Measurements from ENCODE around the gene KPNB1. TPM values are rescaled to one million over a fixed set of nuclear protein-coding genes. Genes with fewer than 3 reads are reported as not detected.

Gene KPNB1
- total RNA-seq, 1 experiment from 2014 or later: 681 TPM

DNA sequence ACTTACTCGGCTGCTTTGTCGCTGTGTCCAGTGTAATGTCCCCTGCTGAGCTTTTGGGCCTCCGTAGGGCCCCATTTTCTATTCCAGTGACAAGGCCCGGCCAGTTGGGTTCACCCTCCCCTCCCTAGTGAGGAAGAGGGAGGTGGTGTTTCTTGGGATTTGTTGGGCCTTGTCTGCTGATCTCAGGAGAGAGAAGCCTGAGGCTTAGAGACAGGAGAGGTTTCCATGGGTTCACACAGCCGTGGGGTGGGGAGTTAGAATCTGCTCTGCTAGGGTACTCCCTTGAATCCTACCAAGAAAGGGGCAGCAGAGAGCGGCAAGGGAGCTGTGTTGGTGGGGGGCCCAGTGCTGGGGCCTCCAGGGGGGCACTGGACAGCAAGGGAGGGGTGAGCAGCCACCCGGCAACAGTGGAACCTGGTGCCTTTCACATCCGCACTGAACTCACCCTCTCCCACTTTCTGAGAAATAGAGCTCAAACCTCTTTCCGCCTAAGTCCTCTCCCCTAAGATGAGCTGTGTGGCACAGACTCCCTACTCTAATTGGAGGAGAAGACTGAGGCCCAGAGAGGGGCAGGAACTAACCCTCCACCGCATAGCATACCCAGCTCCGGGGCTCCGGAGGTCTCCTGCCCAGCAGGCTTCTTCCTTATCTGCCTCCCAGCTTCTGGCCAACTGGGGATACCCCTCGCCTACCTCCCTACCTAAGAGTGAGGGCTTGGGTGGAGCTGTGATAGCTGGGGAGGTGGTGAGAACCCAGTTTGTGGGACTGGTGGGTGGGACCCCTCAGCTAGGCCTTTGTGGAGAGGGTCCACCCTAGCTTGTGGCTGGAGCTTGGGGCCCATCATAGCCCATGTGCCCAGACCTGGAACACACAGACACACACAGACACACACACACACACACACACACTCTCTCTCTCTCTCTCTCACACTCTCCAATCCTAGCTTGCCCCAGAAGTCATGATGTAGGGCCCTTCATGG lies 51.0 kb downstream of the KPNB1 start:
- H3K27ac ChIP-seq: no peak overlapping the region
- DNase-seq (ENCODE audit: low read depth in 1 of 2, low spot score in 2 of 2): no peak
- no peaks in the 10 kb centered on the region for H3K36me3 ChIP-seq
- H3K27me3 ChIP-seq (replicated peaks): no peaks in the 10 kb centered on the region
- no peaks in the 10 kb centered on the region for H3K9me3 ChIP-seq (replicated peaks)
- H3K4me1 ChIP-seq (replicated peaks): no peaks in the 10 kb centered on the region
- no peak overlapping the region for H3K4me3 ChIP-seq

DNA sequence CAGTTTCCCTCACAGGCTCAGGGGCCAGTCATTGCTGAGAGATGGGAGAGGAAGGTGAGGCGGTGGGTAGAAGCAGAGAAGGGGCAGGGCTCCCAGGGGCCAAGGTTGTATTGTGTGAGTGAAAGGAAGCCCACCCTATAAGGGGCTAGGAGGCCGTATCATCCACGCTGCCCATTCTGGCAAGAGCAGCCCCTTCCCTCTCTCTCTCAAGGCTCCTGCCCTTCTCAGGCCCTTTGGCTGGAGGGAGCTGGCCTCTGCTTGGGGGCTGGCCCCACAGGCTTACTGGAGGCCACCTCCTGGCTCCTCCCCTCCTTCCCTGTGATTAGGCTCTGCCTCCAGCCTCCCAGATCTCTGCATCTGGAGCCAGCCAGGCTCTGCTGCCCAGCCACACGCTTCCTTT lies 51.9 kb downstream of the KPNB1 start:
- no peaks in the 10 kb centered on the region for H3K36me3 ChIP-seq
- H3K9me3 ChIP-seq (replicated peaks): no peaks in the 10 kb centered on the region
- H3K27me3 ChIP-seq (replicated peaks): no peaks in the 10 kb centered on the region
- no peak for DNase-seq (ENCODE audit: low read depth in 1 of 2, low spot score in 2 of 2)
- no peak overlapping the region for H3K27ac ChIP-seq
- no peak overlapping the region for H3K4me3 ChIP-seq
- H3K4me1 ChIP-seq (replicated peaks): no peaks in the 10 kb centered on the region

DNA sequence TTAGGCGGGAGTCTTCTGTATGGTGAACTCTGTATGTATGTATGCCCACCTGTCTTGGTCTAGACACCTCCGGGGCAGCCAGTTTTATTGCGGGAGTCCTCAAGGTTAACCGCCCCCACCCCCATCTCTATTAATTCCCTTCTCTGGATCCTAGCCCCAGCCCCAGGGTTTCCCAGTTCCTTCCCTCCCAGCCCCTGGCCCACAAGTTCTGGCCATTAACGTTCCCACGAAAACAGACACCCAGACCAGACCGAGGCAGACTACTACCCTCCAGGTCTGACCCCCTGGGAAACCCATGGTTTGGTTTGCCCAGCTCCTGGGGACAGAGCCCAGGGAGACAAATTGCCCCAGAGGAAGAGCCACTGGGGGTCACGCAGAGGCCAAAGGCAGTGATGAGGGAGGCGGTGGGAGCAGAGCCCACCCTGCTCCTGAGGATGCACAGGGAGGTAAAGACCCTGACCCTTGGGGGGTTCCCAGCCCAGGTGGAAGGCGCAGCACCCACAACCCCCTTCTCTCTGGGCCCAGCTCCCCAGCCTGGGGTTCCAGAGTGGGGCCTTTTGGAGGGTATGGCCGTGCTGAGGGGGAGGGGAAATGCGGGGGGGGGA lies 52.8 kb downstream of the KPNB1 start:
- Histone ChIP-seq H3K27ac (no peak overlapping the region), H3K4me3 (no peak overlapping the region), H3K4me1 (replicated peaks) (no peaks in the 10 kb centered on the region), H3K9me3 (replicated peaks) (no peaks in the 10 kb centered on the region), H3K36me3 (no peaks in the 10 kb centered on the region), H3K27me3 (replicated peaks) (no peaks in the 10 kb centered on the region)
- no peak for DNase-seq (ENCODE audit: low read depth in 1 of 2, low spot score in 2 of 2)

DNA sequence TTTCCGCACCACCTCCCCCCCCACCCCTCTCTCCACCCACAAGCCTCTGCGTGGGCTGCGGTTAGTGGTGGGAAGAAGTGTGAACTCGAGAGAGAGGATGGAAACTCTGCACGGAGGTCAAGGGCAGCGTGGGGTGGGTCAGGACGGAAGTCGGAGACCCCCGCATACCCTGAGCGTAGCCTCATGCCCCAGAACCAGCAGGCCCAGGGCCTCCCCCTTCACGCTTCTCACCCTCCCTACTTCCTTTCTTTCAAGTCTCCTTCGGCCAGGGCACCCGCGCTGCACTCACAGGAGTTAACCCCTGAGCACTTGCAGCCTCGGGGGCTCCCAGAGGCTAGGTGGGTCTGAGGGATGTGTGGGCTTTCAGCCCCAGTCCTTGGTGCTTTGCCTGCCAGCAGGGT lies 53.5 kb downstream of the KPNB1 start:
- no peaks in the 10 kb centered on the region for H3K27me3 ChIP-seq (replicated peaks)
- no peaks in the 10 kb centered on the region for H3K4me1 ChIP-seq (replicated peaks)
- no peaks in the 10 kb centered on the region for H3K36me3 ChIP-seq
- no peaks in the 10 kb centered on the region for H3K9me3 ChIP-seq (replicated peaks)
- H3K4me3 ChIP-seq: no peak overlapping the region
- DNase-seq (ENCODE audit: low read depth in 1 of 2, low spot score in 2 of 2): no peak
- H3K27ac ChIP-seq: no peak overlapping the region

DNA sequence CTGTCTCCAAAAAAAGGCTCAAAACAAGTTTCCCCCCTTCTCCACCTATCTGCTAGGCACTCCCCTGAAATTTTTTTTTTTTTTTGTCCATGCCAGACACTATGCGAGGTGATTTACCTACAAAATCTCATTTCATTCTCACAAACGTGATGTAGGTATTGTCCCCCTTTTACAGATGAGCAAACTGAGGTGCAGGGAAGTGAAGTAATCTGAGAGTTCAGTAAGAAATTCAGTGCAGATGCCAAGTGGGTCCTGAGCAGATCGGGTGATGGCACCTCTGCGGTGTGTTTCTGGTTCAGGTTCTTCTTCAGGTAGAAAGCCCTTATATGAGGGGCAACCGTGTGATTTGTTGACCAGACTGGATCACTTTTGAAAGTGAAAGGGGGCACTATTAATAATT lies 54.0 kb downstream of the KPNB1 start:
- Histone ChIP-seq H3K36me3 (no peaks in the 10 kb centered on the region), H3K4me3 (no peak overlapping the region), H3K27me3 (replicated peaks) (no peaks in the 10 kb centered on the region), H3K4me1 (replicated peaks) (no peaks in the 10 kb centered on the region), H3K27ac (no peak overlapping the region), H3K9me3 (replicated peaks) (no peaks in the 10 kb centered on the region)
- DNase-seq (ENCODE audit: low read depth in 1 of 2, low spot score in 2 of 2): no peak

DNA sequence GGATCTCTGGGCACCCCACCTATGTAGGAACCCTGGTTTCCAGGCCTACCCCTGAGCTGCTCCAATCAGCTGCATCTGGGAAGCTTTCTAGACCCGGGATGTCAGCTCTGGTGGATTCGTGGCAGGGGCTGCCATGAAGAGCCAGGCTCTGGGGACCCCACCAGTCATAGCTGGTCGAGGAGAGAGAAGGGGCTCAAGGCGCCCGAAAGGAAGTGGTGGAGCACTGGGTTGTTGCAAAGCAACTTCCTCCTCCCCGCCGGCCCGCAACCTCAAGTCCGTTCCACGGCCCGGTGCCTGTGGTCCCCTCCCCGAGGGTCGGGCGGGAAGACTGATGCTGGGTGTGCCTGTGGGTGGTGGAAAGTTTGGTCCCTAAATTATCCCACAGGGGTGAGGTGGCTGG lies 54.4 kb downstream of the KPNB1 start:
- Histone ChIP-seq H3K9me3 (replicated peaks) (no peaks in the 10 kb centered on the region), H3K36me3 (no peaks in the 10 kb centered on the region), H3K27me3 (replicated peaks) (no peaks in the 10 kb centered on the region), H3K4me1 (replicated peaks) (no peaks in the 10 kb centered on the region), H3K4me3 (no peak overlapping the region), H3K27ac (no peak overlapping the region)
- DNase-seq (ENCODE audit: low read depth in 1 of 2, low spot score in 2 of 2): no peak

DNA sequence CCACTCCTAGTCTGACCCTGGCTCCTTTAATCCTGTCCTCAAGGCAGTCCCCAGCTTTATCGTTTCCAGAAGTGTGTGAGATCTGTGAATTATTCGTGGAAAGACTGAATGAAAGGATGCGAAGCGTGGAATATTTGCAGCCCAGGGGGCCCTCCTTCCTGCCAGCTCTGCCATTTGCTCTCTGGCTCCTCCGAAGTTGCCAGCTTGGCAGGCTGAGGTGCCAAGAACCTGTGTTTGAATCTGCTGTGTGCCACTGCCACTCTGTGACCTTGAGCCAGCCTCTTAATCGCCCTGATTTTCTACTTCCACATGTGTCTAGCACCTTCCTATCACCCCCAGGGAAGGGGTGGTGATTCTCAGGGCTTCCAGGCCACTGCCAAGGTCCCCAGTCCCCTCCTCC lies 55.0 kb downstream of the KPNB1 start:
- Histone ChIP-seq H3K4me3 (no peak overlapping the region), H3K36me3 (no peaks in the 10 kb centered on the region), H3K27me3 (replicated peaks) (no peaks in the 10 kb centered on the region), H3K4me1 (replicated peaks) (no peaks in the 10 kb centered on the region), H3K27ac (no peak overlapping the region), H3K9me3 (replicated peaks) (no peaks in the 10 kb centered on the region)
- DNase-seq (ENCODE audit: low read depth in 1 of 2, low spot score in 2 of 2): no peak

DNA sequence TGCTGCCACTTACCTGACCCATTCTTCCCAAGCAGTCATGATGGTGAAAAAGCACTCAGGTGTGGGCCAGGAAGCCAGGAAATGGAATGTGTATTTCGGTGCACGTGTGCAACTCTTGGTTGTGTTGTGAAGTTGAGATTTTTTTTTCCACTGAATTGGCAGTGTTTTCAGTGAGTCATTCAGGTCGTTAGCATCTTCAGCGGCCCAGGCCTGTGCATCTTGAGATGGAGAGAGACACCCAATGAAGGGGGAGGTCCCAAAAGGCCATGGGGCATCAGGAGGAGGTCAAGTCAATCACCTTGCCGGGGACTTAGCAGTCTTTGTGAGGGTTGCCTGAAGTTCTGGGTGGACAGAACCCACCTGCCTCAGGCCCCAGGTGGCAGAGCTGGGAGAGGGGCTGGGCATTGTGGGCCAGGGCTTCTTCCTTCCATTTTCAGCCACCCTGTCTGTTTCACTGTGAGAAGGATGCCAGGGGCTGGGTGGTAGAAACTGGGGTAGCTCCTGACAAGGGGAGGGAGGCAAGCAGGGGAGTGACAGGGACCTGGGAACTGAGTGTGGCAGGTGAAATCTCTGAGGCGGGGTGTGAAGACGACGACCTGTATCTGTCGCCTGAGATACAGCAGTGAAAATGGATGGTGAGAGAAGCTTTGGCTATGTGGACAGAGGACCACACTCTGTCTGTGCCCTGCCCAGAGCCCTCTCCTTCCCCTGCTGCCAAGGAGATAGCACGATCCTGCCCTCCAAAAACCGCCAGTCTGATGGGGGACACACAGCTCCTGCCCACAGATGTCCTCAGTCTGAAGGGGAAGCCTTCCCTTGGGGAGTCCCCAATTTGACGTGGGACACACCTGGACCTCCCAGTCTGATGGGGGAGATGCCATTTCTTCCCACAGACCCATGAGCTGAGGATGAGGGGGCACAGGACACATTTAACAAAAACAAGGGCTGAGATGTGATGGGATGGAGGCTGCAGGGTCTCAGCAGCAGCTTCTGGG lies 56.1 kb downstream of the KPNB1 start:
- Histone ChIP-seq H3K4me3 (no peak overlapping the region), H3K27ac (no peak overlapping the region), H3K27me3 (replicated peaks) (no peaks in the 10 kb centered on the region), H3K36me3 (no peaks in the 10 kb centered on the region), H3K4me1 (replicated peaks) (no peaks in the 10 kb centered on the region), H3K9me3 (replicated peaks) (no peaks in the 10 kb centered on the region)
- DNase-seq (ENCODE audit: low read depth in 1 of 2, low spot score in 2 of 2): no peak

DNA sequence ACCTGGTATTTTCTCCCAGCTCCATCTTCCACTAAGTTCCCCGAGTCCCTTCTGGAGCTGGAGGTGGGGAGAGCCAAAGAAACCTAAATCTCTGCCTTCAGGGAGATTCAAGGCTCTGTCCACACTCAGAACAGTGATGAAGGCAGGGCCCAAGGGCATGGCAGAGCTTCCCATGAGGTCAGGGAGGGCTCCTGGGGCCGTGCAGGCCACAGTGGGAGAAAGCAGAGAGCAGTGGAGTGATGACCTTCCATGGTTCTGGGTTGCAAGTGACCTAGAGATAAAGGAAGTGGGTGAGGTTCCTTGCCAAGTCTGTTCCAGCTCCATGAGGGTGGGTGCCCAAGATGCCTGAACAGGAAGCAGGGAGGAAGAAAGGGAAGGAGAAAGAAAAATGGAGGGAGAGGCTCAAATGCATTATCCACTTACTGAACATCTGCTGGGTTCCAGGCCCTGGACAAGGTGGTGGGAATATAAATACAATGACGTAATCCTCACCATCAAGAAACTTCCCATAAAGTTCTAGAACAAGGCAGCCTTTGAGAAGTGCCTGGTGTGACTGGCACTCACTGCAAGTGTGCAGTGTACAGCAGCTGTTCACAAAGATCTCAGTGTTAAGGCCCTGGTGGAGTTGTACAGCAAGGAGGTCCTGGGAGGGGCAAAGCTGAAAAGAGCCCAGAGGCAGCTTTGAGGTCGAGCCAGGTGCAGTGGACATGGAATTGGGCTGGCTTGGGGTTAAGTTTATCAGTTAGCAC lies 57.5 kb downstream of the KPNB1 start:
- Histone ChIP-seq H3K36me3 (no peaks in the 10 kb centered on the region), H3K27me3 (replicated peaks) (peaks cover under 1% of the 10 kb centered on the region; the same call in 1 of the 2 replicates), H3K27ac (no peak overlapping the region), H3K9me3 (replicated peaks) (no peaks in the 10 kb centered on the region), H3K4me3 (no peak overlapping the region), H3K4me1 (replicated peaks) (no peaks in the 10 kb centered on the region)
- DNase-seq (ENCODE audit: low read depth in 1 of 2, low spot score in 2 of 2): no peak

DNA sequence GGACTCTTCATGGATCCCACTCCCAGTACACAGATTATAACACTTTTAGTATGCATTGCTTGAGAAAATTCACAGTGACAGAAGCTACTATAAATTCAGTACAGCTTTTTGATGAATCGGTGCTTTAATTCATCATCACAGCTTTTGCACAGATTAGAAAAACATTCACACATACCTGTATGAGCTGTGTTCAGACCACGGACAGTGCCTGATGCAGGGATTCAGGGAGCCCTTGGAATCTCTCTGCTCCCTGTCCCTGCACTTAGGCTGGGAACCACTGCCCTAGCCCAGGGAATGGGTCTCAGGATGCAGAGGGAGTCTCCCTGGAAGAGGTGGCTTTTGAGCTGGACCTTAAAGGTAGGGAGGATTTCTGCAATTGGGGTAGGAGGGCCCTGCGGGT lies 58.2 kb downstream of the KPNB1 start:
- Histone ChIP-seq H3K4me1 (replicated peaks) (no peaks in the 10 kb centered on the region), H3K27me3 (replicated peaks) (peaks cover 7% of the 10 kb centered on the region), H3K27ac (no peak overlapping the region), H3K9me3 (replicated peaks) (no peaks in the 10 kb centered on the region), H3K4me3 (no peak overlapping the region), H3K36me3 (no peaks in the 10 kb centered on the region)
- no peak for DNase-seq (ENCODE audit: low read depth in 1 of 2, low spot score in 2 of 2)

DNA sequence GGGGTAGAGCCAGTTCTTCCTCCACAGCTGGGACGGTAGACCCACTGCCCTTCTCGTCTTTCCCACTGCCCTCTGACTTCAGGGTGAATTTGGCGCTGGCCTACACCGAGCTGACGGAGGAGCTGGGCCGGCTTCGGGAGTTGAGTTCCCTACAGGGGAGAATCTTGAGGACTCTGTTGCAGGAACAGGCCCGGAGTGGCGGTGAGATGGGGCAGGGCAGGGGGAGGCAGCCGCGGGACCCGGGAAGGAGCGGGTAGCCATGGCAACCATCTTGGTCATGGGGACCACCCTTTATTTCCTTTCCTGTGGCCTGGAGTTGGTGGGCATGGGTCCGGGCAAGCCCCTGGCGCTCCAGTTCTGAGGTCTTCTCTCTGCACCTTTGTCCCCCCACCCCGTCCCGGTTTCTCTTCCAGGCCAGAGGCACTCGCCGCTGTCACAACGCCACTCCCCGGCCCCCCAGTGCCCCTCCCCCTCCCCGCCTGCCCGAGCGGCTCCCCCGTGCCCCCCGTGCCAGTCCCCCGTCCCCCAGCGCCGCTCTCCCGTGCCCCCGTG lies 58.7 kb downstream of the KPNB1 start:
- H3K27ac ChIP-seq: no peak overlapping the region
- H3K4me3 ChIP-seq: no peak overlapping the region
- no peaks in the 10 kb centered on the region for H3K9me3 ChIP-seq (replicated peaks)
- no peak for DNase-seq (ENCODE audit: low read depth in 1 of 2, low spot score in 2 of 2)
- no peaks in the 10 kb centered on the region for H3K36me3 ChIP-seq
- no peaks in the 10 kb centered on the region for H3K4me1 ChIP-seq (replicated peaks)
- peaks cover 10% of the 10 kb centered on the region for H3K27me3 ChIP-seq (replicated peaks)

DNA sequence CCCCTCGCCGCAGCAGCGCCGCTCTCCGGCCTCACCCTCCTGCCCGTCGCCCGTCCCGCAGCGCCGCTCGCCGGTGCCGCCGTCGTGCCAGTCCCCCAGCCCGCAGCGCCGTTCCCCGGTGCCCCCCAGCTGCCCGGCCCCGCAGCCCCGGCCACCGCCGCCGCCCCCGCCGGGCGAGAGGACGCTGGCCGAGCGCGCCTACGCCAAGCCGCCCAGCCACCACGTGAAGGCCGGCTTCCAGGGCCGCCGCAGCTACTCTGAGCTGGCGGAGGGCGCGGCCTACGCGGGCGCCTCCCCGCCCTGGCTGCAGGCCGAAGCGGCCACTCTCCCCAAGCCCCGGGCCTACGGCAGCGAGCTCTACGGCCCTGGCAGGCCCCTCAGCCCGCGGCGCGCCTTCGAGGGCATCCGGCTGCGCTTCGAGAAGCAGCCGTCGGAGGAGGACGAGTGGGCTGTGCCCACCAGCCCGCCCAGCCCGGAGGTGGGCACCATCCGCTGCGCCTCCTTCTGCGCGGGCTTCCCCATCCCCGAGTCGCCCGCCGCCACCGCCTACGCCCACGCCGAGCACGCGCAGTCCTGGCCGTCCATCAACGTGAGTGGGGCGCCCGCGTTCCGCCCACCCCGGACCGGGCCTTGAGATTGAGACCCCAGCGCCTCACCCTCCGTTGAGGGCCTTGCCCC lies 59.3 kb downstream of the KPNB1 start:
- Histone ChIP-seq H3K27ac (no peak overlapping the region), H3K36me3 (no peaks in the 10 kb centered on the region), H3K4me1 (replicated peaks) (no peaks in the 10 kb centered on the region), H3K4me3 (no peak overlapping the region), H3K27me3 (replicated peaks) (peaks cover 16% of the 10 kb centered on the region), H3K9me3 (replicated peaks) (no peaks in the 10 kb centered on the region)
- DNase-seq (ENCODE audit: low read depth in 1 of 2, low spot score in 2 of 2): no peak

Measured in SJSA1 (cell line).